Adipocyte (in vitro differentiated cells): Measurements from ENCODE around the gene PRR5.
"Not testable (repeated sequence)": the region's sequence is repeated elsewhere in the genome, so short reads cannot be mapped to it uniquely, and the experiment has no call there.

Source experiments
- DNase-seq: peaks from one replicate; pipeline ENCODE4 v3.0.0-alpha.2; 2015; ENCODE audit warnings: low read depth
- H3K27me3 ChIP-seq: replicated peaks from 2 replicates; pipeline ENCODE4 v1.7.0; 2013; ENCODE audit warnings: mild to moderate bottlenecking, low read length, moderate library complexity; ENCODE audit not compliant: control insufficient read depth, insufficient read depth
- H3K36me3 ChIP-seq: 2 replicates; pipeline ENCODE4 v1.7.0; 2013; ENCODE audit warnings: low read length, mild to moderate bottlenecking, moderate library complexity; ENCODE audit not compliant: control insufficient read depth, insufficient read depth, severe bottlenecking
- H3K4me1 ChIP-seq: 2 replicates; pipeline ENCODE4 v1.7.0; 2013; ENCODE audit warnings: mild to moderate bottlenecking, low read length, moderate library complexity; ENCODE audit not compliant: control insufficient read depth, insufficient read depth
- H3K4me3 ChIP-seq: 2 replicates; pipeline ENCODE4 v1.7.0; 2013; ENCODE audit warnings: mild to moderate bottlenecking, low read length, moderate library complexity
- H3K9ac ChIP-seq: 2 replicates; pipeline ENCODE4 v1.7.0; 2013; ENCODE audit warnings: mild to moderate bottlenecking, low read length, moderate library complexity
- H3K9me3 ChIP-seq: 2 replicates; pipeline ENCODE4 v1.7.0; 2013; ENCODE audit warnings: mild to moderate bottlenecking, low read length, moderate library complexity; ENCODE audit not compliant: control insufficient read depth

Gene PRR5

GRCh38 chr22:44666207-44666585, 35.8 kb upstream of the PRR5 start:
- H3K36me3 ChIP-seq, result no peaks in the 10 kb centered on the region
- no peaks in the 10 kb centered on the region for H3K27me3 ChIP-seq
- H3K4me3 ChIP-seq, result no peak overlapping the region
- DNase-seq, result peak; percentile 63
- H3K4me1 ChIP-seq, result peaks cover 54% of the 10 kb centered on the region
- no peaks in the 10 kb centered on the region for H3K9me3 ChIP-seq
- peak overlapping the region; percentile 25 for H3K9ac ChIP-seq

DNA sequence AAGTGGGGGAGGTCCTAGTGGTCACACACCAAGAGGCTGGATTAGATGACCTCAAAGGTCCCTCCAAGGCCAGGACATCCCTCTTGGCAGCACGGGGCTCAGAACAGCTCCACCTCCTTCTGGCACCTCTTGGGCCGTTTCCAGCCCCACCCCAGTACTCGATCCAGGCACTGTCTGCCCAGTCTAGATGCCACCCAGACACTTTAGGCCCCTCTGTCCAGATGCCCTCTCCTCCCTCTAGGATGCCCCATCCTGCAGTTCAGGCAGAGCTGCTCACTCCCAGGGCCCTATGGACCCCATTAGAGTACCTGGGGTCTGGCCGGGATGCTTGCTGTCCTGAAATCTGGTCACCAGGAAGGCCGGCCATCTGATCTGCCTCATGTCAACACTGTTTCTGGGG, 34.7 kb upstream of the PRR5 start:
- Histone ChIP-seq H3K36me3 (no peaks in the 10 kb centered on the region), H3K27me3 (no peaks in the 10 kb centered on the region), H3K4me3 (peak overlapping the region; percentile 75), H3K9me3 (no peaks in the 10 kb centered on the region), H3K9ac (peak overlapping the region; percentile 86), H3K4me1 (peaks cover 56% of the 10 kb centered on the region)
- no peak for DNase-seq

GRCh38 chr22:44667829-44668189, 34.2 kb upstream of the PRR5 start:
- peak; percentile 38 for DNase-seq
- peaks cover 56% of the 10 kb centered on the region for H3K4me1 ChIP-seq
- H3K27me3 ChIP-seq, result no peaks in the 10 kb centered on the region
- H3K4me3 ChIP-seq, result peak overlapping the region; percentile 75
- H3K9ac ChIP-seq, result peak overlapping the region; percentile 86
- H3K36me3 ChIP-seq, result no peaks in the 10 kb centered on the region
- H3K9me3 ChIP-seq, result no peaks in the 10 kb centered on the region

GRCh38 chr22:44668190-44668885, 33.7 kb upstream of the PRR5 start:
- Histone ChIP-seq H3K27me3 (no peaks in the 10 kb centered on the region), H3K9me3 (no peaks in the 10 kb centered on the region)
- DNase-seq, result peak; percentile 77

DNA sequence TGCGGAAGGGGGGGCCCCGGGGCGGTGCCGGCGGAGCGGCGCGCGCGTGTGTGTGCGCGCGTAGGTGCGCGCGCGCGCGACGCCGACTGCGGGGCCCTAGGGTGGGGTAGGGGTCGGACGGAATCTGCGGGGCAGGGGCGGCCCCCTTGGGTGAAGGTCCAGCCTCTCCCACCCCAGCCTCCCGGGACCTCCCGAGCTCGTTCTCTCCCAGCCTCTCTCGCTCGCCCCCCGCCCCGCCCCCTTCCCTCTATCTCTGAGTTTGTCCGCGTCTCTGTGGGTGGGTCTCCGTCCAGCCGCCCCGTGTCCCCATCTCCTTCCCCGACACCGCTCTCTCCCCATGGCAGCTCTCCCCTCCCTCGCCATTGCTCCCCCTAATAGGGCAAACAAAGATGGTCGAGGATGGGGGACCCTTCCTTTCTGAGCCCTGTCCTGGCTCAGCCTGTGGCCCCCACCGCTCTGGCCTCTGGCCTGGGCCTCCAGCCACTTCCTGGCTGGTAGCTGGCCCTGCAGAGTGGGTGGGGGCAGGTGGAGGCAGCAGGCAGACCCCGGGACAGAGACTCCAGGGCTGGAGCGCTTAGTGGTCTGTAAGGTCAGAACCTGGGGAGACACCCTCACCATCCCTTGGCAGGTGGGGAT, 33.0 kb upstream of the PRR5 start:
- H3K4me3 ChIP-seq, result peak overlapping the region; percentile 89
- peaks cover 55% of the 10 kb centered on the region for H3K4me1 ChIP-seq
- H3K9ac ChIP-seq, result peak overlapping the region; percentile 88
- H3K9me3 ChIP-seq, result no peaks in the 10 kb centered on the region
- H3K27me3 ChIP-seq, result no peaks in the 10 kb centered on the region
- H3K36me3 ChIP-seq, result no peaks in the 10 kb centered on the region
- peak; percentile 50 for DNase-seq

More at GRCh38 chr22:44668190-44668885, 33.7 kb upstream of the PRR5 start:
- Histone ChIP-seq H3K4me3 (peak overlapping the region; percentile 75), H3K36me3 (no peaks in the 10 kb centered on the region), H3K4me1 (peaks cover 56% of the 10 kb centered on the region), H3K9ac (peak overlapping the region; percentile 88)

DNA sequence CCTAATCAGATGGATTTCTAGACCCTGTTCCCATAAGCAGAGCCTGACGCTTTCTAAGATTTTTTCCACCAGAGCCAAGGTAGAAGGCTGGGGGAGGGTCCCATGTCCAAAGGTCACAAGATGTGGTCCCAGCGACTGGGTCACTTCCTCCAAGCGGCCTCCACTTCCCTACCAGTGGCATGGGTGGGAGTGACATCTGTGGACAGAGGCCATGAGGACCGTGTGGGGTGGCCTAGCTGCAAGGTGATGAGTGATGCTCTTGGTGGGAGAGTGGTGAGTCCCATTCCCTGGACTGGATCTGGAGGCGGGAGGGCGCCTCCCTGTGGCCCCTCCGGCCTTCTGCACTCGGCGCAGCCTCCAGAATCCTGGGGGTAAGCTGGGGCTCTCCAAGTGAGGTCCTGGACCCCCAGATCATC, 32.4 kb upstream of the PRR5 start:
- no peaks in the 10 kb centered on the region for H3K9me3 ChIP-seq
- H3K36me3 ChIP-seq, result no peaks in the 10 kb centered on the region
- peak; percentile 60 for DNase-seq
- H3K9ac ChIP-seq, result peak overlapping the region; percentile 88
- H3K27me3 ChIP-seq, result no peaks in the 10 kb centered on the region
- peaks cover 49% of the 10 kb centered on the region for H3K4me1 ChIP-seq
- peak overlapping the region; percentile 89 for H3K4me3 ChIP-seq

GRCh38 chr22:44670220-44670988, 31.6 kb upstream of the PRR5 start:
- Histone ChIP-seq H3K4me1 (peaks cover 44% of the 10 kb centered on the region), H3K36me3 (no peaks in the 10 kb centered on the region), H3K9ac (no peak overlapping the region), H3K9me3 (no peaks in the 10 kb centered on the region), H3K27me3 (no peaks in the 10 kb centered on the region), H3K4me3 (peak overlapping the region; percentile 89)
- no peak for DNase-seq

DNA sequence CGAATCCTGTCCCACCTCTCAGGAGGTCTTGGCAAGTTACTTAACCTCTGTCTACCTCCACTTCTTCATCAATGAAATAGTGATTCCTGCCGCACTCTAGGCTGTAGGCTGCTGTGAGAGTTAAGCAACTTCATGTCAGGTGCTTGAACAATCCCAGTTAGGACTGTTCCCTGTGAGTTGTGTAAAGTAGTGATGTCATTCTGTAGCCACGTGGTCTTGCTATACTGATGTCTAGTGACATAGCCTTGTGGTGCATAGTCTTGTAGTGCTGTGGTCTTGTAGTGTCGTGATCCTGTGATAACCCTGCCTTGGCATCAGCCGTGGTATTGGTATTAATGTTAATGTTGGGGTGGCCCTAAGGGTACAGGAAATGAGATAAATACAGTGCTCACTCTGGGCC, 30.3 kb upstream of the PRR5 start:
- H3K4me3 ChIP-seq, result no peak overlapping the region
- peaks cover 37% of the 10 kb centered on the region for H3K4me1 ChIP-seq
- no peaks in the 10 kb centered on the region for H3K27me3 ChIP-seq
- H3K9ac ChIP-seq, result no peak overlapping the region
- no peaks in the 10 kb centered on the region for H3K36me3 ChIP-seq
- peak; percentile 57 for DNase-seq
- no peaks in the 10 kb centered on the region for H3K9me3 ChIP-seq

DNA sequence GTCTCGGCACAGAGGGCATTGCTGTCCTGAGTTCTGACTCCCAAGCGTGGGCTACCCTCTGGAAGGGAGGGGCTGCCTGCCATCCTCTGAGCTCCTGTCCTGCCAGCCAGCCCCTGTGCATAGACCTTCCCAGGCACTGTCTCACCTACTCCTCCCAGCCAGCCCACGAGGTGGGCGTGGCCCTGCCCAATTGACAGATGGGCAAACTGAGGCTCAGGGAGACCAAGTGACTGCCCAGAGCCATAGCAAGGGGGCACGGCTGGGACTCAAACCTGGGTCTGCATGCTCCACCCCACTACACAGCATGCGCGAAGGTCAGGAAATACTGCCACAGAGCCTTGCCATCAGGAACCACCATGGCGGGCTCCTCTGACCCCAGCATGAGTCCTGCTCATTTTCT, 29.4 kb upstream of the PRR5 start:
- Histone ChIP-seq H3K27me3 (no peaks in the 10 kb centered on the region), H3K36me3 (no peaks in the 10 kb centered on the region), H3K9ac (no peak overlapping the region), H3K4me1 (peaks cover 35% of the 10 kb centered on the region), H3K4me3 (no peak overlapping the region), H3K9me3 (no peaks in the 10 kb centered on the region)
- no peak for DNase-seq

DNA sequence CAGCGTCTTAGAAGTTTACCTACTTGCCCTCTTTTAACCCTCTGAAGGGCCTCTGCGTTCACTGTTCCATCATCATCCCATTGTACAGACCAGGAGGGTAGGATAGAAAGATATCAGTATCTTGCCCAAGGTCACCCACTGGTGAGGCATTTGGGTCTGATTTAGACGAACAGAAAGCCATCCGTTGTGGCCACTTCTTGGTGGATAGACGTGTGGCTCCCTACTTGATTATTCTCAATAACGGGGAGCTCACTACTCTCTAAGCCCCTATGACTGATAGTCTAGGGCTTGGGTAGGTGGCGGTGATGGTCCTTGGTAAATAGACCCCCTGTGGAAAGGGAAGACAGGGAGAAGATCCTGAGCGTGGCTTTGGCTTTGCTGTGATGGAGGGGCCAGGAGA, 28.6 kb upstream of the PRR5 start:
- peaks cover 32% of the 10 kb centered on the region for H3K4me1 ChIP-seq
- no peaks in the 10 kb centered on the region for H3K27me3 ChIP-seq
- no peaks in the 10 kb centered on the region for H3K9me3 ChIP-seq
- no peak overlapping the region for H3K4me3 ChIP-seq
- DNase-seq, result no peak
- H3K9ac ChIP-seq, result no peak overlapping the region
- H3K36me3 ChIP-seq, result no peaks in the 10 kb centered on the region

GRCh38 chr22:44676066-44676440, 26.0 kb upstream of the PRR5 start:
- H3K27me3 ChIP-seq, DNase-seq, H3K4me3 ChIP-seq, H3K36me3 ChIP-seq, H3K9ac ChIP-seq, H3K9me3 ChIP-seq: not testable (repeated sequence)
- peaks cover 16% of the 10 kb centered on the region for H3K4me1 ChIP-seq
